ENCODE data around the gene EIF4G1.
"Not testable (repeated sequence)": the region's sequence is repeated elsewhere in the genome, so short reads cannot be mapped to it uniquely, and the experiment has no call there.

Gene EIF4G1

DNA sequence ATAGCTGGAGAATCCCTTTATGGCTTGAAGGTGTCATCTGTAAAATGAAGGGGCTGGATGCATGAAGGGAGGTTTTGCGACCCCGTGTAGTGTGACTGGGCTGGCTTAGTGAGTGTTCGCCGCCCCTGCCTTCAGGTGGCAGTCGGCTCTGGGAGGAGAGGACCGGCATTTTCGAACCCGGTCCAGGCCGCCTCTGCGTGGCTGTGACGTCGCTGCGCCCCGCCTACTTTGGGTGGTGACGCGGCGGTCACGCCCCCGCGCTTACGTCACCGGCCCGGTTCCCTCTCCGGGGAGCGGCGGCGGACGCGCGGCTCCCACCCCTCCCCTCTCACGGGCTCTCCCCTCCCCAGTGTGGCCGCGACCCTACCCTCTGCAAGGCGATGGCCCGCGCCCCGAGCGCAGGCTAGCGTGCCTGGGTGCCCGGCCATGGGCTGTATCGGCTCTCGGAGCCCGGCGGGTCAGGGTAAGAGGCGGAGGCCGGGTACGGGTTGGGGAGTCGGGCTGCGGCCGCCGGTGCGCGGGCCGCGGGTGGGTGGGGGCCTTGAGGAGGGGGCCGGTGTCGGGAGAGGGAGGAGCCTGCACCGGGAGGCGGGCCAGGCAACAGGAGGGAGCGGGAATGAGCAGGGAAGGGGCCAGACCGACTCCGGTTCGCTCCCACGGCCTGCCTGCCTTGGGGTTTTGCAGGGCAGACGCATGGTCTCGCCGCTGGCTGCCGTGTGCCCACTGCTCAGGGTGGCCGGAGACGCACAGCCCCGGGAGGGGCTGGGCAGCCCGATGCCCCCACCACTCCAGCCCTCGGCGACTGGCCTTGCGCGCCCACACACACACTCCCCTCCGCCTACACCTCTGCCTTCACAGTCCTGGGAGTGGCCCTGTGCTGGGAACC, 21.5 kb downstream of the EIF4G1 start:
- DNase-seq, result peak; percentile 92

DNA sequence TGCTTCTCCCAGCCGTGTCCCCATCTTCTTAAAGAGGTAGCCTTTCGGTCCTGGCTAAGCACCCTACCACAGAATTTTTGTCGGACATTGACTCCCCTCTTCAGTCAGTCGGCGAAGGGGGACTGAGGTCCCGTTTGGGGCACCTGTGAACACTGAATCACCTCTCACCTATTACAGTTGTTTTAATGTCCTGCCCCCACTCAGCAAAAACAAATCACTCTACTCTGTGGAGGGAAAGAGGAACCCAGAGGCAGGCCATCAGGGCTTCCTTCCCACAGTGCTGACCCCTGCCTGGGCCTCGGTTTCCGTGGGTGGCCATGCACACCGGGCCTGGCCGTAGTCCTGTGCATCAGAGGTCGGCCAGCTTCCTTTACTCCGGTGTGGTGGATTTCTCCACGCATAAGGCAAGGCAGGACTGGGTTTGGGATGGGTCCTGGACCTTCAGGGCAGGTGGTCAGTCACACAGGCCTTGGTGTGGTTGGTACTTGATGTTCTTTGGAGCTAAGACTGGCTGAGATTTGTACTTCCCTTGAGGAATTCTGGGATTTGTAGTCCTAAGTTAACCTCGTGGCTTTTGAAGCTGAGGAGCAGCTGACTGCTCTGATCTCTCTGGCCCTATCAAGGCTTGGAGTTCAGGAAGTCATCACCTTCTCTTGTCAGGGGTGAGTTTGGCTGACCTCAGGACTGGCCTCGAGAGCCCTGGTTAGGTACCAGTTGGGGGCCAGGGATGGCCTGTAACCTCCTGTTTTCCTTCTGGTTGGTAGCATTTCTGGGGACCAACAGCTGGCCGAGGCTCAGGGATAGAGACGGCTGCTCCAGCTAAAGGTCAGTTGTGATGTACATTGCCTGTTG, 22.4 kb downstream of the EIF4G1 start:
- DNase-seq, result no peak

DNA sequence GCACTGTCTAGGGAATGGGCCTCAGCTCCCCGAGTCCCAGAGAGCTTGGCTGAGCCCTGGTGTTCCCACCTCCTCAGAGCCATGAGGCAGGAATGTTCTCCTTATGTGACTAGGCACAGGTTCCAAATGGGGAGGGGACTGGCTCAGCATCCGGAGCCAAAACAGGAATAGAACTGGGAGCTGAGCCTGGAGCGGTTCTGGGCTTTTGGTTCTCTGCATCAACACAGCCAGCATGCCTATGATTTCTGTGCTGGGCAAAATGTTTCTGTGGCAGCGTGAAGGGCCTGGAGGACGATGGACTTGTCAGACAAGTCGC, 23.0 kb downstream of the EIF4G1 start, which contains the start of gene FAM131A:
Gene FAM131A, plus strand, starts transcription at position 202 of the 316 bp plus-strand sequence. Its CDS starts 31 bp downstream, at position 233.
- DNase-seq, result no peak

DNA sequence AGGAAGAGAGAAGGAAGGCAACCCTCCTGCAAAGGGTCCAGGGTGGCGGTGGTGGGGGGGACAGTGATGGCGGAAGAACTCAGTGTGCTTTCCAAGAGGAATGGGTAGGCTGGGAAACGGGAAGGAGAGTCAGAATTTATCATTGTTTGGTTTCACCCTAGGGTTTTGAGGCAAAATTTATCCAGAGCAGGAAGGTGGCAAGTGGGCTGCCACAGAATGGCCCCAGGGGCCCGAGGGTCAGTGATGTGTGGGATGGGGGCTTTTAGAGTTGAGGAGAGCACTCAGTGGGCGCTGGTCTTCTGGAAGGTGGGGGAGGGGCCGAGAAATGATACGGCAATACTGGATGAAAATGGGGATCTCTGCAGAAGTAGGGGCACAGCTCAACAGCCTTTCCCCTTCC, 23.6 kb downstream of the EIF4G1 start:
- no peak for DNase-seq

DNA sequence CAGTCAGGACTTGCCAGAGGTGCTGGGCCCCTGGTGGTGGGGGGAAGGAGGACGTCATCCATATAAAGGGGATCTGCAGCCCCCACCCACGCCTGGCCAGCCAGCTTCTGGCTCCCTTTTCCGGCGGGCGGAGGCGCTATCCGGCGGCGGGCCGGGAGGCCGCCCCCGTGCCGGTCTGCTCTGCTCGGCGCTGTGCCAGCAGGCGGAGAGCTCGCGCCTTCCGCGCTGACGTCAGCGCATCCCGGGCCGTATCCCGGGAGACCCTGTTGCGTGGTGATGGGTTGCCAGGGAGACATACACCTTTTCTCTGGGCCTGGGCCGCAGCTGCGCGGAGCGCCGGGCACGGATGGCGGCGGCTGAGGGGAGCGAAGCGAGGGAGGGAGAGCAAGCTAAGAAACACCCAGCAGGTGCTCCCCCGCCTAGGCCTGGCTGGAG, 24.1 kb downstream of the EIF4G1 start:
- peak; percentile 42 for DNase-seq

DNA sequence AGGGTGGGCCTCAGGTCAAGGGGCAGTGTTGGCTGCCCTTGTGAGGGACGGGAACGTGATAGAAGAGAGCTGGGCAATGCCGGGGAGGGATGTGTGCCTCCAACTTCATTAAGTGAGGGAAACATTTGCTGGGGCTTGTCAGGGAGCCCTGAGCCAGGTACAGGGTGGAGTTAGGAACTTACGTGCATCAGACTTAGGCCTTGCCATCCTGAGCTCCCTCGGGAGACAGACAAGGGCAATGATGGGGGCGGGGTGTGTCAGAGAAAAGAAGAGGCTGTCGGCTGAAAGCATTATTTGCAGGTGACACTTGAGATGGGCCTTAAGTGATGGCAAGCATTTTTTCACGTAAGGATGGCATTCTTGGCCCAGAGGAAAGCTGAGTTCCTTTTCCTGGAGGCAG, 24.6 kb downstream of the EIF4G1 start:
- no peak for DNase-seq

DNA sequence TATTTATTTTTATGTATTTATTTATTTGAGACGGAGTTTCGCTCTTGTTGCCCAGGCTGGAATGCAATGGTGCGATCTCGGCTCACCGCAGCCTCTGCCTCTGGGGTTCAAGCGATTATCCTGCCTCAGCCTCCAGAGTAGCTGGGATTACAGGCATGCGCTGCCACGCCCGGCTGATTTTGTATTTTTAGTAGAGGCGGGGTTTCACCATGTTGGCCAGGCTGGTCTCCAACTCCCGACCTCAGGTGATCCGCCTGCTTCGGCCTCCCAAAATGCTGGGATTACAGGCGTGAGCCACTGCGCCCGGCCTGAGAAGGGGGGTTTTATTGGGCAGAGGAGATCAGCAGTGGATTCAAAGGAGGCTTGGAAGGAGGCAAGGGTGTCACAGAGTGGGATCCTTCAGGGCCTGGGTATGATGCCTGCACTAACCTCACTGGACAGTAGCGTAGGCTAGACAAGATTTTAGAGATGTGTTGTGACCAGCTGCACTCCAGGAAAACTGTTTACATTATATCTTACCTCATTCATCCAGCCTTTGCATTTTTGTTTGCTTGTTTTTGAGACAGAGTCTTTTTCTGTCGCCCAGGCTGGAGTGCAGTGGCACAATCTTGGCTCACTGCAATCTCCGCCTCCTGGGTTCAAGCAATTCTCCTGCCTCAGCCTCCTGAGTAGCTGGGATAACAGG, 25.2 kb downstream of the EIF4G1 start:
- not testable (repeated sequence) for DNase-seq

DNA sequence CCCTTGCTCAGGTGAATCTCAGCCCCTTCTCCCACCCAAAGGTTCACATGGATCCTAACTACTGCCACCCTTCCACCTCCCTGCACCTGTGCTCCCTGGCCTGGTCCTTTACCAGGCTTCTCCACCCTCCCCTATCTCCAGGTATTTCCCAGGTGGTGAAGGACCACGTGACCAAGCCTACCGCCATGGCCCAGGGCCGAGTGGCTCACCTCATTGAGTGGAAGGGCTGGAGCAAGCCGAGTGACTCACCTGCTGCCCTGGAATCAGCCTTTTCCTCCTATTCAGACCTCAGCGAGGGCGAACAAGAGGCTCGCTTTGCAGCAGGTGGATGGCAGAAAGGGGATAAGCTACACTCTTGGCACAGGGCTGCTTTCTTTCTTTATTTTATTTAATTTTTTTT, 27.5 kb downstream of the EIF4G1 start:
- no peak for DNase-seq

DNA sequence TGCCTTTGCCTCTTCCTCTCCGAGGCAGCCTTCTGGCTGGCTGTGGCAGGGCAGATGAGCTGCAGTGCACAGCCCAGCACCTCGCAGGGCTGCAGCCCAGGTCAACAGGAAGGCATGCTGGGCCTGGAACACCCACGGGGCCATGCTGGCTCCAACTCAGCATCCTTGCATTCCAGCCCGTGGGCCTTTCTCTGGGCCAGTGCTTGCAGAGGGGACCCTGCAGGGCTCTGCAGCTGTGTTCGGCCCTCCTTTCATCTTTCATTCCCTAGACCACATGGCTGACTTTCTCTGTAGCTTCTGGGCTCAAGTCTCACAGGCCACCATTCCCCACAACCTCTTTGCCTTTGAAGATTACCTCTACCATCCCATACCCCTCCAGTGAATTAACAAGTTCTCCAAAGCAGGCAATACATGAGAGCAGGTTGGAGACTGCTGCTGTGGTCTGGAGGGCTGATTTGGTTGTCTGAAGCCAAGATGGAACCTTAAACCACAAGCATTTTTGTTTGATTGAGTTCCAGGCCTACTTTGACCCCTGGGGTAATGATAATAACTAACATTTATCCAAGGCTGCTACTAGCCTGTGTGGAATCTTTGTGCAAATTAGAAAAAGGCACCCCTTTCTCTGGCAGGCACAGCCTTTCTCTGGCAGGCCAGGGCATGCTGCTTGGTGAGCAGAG, 28.9 kb downstream of the EIF4G1 start:
- no peak for DNase-seq

DNA sequence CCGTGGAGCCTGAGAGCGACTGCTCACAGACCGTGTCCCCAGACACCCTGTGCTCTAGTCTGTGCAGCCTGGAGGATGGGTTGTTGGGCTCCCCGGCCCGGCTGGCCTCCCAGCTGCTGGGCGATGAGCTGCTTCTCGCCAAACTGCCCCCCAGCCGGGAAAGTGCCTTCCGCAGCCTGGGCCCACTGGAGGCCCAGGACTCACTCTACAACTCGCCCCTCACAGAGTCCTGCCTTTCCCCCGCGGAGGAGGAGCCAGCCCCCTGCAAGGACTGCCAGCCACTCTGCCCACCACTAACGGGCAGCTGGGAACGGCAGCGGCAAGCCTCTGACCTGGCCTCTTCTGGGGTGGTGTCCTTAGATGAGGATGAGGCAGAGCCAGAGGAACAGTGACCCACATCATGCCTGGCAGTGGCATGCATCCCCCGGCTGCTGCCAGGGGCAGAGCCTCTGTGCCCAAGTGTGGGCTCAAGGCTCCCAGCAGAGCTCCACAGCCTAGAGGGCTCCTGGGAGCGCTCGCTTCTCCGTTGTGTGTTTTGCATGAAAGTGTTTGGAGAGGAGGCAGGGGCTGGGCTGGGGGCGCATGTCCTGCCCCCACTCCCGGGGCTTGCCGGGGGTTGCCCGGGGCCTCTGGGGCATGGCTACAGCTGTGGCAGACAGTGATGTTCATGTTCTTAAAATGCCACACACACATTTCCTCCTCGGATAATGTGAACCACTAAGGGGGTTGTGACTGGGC, 30.3 kb downstream of the EIF4G1 start:
- no peak for DNase-seq

DNA sequence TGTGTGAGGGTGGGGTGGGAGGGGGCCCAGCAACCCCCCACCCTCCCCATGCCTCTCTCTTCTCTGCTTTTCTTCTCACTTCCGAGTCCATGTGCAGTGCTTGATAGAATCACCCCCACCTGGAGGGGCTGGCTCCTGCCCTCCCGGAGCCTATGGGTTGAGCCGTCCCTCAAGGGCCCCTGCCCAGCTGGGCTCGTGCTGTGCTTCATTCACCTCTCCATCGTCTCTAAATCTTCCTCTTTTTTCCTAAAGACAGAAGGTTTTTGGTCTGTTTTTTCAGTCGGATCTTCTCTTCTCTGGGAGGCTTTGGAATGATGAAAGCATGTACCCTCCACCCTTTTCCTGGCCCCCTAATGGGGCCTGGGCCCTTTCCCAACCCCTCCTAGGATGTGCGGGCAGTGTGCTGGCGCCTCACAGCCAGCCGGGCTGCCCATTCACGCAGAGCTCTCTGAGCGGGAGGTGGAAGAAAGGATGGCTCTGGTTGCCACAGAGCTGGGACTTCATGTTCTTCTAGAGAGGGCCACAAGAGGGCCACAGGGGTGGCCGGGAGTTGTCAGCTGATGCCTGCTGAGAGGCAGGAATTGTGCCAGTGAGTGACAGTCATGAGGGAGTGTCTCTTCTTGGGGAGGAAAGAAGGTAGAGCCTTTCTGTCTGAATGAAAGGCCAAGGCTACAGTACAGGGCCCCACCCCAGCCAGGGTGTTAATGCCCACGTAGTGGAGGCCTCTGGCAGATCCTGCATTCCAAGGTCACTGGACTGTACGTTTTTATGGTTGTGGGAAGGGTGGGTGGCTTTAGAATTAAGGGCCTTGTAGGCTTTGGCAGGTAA, 31.1 kb downstream of the EIF4G1 start:
- no peak for DNase-seq

DNA sequence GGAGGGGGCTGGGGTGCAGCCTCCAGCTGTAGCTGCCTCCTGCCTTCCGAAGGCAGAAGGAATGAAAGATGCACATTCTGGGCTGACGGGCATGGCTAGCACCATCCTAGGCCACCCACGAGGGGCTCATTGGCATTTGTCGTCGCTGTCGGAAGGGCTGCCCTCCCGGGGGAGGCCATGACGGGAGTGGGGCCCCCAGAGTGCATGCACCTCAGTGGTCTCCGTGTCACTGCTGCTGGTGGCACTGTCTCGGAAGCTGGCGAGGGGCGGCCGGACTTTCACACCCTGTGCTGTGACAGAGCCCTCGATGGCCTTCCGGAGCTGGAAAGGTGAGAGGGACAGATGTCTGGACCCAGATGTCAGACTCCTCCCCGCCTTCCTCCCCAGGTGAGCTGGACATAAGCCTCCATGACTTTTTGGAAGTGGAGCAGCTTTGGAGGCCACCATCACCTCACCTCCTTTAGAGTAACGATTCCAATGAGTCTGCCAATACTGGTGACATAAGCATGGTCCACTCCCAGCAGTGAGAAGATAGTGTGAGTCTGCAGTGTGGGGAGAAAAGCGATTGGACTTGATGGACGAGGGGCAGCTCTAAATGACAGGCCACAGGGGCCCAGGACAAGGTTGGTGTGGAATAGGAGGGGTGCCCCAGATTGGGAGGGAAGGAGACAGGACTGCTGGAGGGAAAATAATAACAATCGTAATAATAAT, 32.2 kb downstream of the EIF4G1 start:
- DNase-seq, result no peak

DNA sequence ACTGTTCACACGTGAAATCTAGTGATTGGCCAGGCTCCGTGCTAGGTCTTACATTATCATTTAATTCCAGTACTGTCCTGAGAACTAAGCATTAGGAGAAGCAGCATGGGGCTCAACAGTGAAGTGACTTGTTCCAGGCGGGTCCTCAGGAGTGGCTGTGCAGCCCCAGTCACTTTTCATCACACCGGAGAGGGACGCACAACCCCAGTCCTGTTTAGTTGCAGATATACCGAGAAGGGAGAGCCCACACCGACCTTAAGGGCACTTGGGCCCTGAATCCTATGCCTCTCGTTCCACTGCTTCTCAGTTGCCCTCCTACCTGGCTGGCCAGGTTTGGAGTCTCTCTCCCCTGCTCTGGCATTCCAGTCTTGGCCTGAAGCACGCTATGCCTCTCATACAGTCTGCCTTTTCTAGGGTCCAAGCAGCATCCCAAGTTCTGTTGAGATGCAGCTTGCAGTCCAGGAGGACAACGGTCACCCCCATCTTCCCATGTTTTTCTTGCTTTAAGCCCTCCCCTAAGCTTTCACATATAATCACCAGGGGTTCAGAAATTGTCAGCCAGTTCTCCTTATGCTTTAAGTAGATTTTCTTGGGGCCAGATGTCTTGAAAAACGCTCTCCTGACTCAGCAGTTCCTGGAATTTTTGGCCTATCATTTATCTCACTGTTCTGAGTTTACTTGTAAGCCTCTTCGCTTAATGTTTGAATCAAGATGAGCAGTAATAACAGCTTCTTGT, 33.1 kb downstream of the EIF4G1 start:
- DNase-seq, result no peak

DNA sequence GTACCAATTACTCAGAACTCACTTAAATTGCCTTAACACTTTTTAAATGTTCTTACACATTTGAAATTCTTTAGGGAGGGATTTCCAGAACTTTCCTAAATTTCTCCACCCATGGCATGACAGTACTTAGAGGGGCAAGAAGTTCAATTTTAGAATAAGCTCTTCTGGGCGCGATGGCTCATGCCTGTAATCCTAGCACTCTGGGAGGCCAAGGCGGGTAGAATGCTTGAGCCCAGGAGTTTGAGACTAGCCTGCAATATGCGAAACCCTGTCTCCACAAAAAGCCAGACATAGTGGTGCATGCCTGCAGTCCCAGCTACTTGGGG, 33.6 kb downstream of the EIF4G1 start:
- DNase-seq, result no peak

DNA sequence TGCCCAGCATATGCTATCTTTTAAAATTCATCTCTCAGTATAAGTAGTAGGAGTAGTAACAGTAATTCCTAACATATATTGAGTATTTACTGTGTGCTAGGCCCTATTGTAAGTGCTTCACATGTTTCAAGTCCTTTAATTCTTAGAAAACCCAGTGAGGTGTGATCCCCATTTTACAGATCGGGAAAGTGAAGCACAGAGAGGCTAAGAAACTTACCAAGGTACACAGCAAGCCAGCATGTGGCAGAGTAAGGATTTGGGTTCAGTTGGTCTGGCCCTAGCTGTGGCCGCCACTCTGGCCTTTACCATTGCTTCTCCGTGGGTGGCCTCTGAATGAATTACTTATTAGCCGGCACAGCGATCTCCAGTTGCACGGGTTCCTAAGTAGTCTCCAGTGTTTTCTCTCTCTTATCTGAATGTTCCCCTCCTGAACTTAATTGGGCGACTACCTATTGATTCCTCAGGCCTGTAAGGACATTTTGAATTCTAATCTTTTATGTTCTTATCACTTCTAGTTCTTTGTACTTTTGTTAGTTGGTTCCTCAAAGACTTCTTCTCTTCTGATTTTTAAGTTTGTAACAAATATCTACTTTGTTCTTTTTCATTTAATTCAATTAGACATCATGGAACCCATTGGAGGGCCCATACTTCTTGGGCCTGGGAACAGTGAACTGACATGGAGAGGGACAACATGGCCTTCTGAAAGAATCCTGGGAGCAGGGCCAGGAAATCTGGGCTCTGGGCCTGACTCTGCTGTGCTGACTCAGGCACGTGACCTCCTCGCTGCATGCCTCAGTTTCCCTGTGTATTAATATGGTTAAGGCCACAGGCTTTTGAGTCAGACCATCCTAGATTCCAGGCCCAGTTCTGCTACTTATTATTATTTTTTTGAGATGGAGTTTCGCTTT, 35.4 kb downstream of the EIF4G1 start:
- no peak for DNase-seq

DNA sequence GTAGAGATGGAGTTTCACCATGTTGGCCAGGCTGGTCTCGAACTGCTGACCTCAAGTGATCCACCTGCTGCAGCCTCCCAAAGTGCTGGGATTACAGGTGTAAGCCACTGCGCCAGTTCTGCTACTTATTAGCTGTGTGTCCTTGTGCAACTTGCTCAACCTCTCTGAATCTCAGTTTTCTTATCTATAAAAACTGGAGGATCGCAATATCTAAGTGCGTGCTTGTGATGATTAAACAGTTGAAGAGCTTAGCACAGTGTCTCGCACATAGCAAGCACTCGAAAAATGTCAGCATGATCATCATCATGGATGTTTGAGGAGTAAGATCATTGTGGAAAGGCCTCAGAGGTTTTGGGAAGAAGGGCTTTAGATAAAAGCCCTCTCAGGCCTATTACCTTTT, 36.2 kb downstream of the EIF4G1 start:
- DNase-seq, result no peak

DNA sequence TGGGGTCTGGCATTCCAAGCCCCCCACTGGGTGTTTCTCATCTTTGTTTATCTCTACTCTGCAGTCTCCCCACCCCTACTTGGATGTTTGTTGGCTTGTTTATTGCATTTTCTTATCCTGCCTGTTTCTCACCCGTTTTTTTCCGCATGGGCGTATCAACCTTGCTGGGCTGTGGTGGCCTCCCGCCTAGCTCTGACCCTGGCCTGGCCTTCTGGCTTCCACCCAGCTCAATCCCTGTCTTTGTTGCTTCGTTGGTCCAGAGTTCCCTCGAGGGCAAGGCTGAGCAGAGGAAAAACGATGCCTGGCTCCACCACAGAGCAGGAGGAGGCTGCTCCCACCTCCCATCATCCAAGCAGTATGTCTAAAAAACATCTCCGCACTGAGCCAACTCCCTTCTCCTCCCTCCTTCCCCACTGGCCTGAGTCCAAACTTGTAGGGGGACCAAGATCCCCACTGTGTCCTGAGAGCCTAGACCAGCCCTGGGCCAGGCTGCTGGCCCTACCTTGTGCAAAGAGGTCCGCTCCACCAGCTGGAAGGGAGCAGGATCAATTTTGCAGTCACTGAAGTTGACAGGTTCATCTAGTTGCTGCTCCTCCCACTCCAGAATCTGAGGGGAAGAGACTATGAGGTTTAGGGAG, 37.2 kb downstream of the EIF4G1 start:
- DNase-seq, result no peak

DNA sequence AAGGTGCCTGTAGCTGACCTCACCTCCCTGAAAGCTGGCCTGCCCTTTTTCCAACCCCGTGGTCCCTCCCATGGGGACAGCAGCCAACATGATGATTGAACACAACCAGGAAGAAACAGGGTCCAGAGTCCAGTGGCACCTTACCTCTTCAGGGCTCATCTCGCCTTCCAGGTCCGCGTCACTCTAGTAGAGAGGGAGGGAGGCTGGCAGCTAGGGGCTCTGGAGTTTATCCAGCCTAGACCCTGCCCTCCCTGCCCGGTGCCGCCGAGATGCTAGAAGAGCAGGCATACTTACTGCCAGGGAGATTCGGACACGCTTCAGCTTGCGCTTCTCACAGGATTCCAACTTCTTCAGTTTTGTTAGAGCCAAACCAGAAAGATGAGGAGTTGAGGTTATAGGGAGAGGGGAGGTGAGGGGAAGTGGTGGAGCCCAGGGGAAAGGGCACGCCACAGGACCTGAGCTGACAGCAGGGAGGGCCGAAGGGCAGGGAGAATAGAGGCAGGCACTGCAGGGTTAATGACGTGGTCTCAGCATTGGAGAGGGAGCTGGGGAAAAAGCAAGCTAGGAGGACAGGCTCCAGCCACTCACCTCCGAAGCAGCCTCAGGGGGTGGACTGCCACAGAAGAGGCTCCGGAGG, 37.9 kb downstream of the EIF4G1 start:
- no peak for DNase-seq
